Transverse colon (tissue), 3 donors: ENCODE data around the gene UEVLD.

Experiments
- CTCF ChIP-seq, 5 experiments: fragments of 200-600 bp in 3 of 5; fragments of 450-650 bp in 2 of 5; sonication (generic) in 3 of 5; IDR thresholded peaks; 1 replicate in 2 of 5; 2 replicates in 3 of 5; pipeline ENCODE4 v1.5.1; 2016 to 2017; ENCODE audit warnings: antibody characterized with exemption in 5 of 5, inconsistent platforms in 3 of 5, mild to moderate bottlenecking in 2 of 5, moderate library complexity in 1 of 5
- EP300 ChIP-seq: sonication (generic); formaldehyde crosslinking; IDR thresholded peaks from one replicate; pipeline ENCODE4 v1.6.1; 2017; ENCODE audit warnings: antibody characterized with exemption, low read depth
- POLR2A ChIP-seq: fragments of 450-650 bp; IDR thresholded peaks from one replicate; pipeline ENCODE4 v1.6.1; 2016; ENCODE audit warnings: antibody characterized with exemption, mild to moderate bottlenecking, moderate library complexity

- TF ChIP-seq POLR2A (no peak), CTCF (IDR thresholded peaks at IDR 0.05) (peak; percentile 22 to 52 (median 36)), EP300 (no peak)
Measured at GRCh38 chr11:18540207-18541009, 48.1 kb downstream of the UEVLD start.
